HG03025 (cell line): ENCODE data around the gene TNN.
A peak's percentile ranks its signal among the peaks of the same experiment; 100 is the strongest.
"Not testable (repeated sequence)": the region's sequence is repeated elsewhere in the genome, so short reads cannot be mapped to it uniquely, and the experiment has no call there.

Experiments
- ATAC-seq: cut with Tn5 transposase; IDR thresholded peaks from one replicate; pipeline ENCODE4 v1.9.1; 2021; ENCODE audit warnings: mild to moderate bottlenecking, moderate library complexity; ENCODE audit not compliant: unreplicated experiment, low FRiP score

TNN gene, protein sequence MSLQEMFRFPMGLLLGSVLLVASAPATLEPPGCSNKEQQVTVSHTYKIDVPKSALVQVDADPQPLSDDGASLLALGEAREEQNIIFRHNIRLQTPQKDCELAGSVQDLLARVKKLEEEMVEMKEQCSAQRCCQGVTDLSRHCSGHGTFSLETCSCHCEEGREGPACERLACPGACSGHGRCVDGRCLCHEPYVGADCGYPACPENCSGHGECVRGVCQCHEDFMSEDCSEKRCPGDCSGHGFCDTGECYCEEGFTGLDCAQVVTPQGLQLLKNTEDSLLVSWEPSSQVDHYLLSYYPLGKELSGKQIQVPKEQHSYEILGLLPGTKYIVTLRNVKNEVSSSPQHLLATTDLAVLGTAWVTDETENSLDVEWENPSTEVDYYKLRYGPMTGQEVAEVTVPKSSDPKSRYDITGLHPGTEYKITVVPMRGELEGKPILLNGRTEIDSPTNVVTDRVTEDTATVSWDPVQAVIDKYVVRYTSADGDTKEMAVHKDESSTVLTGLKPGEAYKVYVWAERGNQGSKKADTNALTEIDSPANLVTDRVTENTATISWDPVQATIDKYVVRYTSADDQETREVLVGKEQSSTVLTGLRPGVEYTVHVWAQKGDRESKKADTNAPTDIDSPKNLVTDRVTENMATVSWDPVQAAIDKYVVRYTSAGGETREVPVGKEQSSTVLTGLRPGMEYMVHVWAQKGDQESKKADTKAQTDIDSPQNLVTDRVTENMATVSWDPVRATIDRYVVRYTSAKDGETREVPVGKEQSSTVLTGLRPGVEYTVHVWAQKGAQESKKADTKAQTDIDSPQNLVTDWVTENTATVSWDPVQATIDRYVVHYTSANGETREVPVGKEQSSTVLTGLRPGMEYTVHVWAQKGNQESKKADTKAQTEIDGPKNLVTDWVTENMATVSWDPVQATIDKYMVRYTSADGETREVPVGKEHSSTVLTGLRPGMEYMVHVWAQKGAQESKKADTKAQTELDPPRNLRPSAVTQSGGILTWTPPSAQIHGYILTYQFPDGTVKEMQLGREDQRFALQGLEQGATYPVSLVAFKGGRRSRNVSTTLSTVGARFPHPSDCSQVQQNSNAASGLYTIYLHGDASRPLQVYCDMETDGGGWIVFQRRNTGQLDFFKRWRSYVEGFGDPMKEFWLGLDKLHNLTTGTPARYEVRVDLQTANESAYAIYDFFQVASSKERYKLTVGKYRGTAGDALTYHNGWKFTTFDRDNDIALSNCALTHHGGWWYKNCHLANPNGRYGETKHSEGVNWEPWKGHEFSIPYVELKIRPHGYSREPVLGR (N-terminal part only)

DNA sequence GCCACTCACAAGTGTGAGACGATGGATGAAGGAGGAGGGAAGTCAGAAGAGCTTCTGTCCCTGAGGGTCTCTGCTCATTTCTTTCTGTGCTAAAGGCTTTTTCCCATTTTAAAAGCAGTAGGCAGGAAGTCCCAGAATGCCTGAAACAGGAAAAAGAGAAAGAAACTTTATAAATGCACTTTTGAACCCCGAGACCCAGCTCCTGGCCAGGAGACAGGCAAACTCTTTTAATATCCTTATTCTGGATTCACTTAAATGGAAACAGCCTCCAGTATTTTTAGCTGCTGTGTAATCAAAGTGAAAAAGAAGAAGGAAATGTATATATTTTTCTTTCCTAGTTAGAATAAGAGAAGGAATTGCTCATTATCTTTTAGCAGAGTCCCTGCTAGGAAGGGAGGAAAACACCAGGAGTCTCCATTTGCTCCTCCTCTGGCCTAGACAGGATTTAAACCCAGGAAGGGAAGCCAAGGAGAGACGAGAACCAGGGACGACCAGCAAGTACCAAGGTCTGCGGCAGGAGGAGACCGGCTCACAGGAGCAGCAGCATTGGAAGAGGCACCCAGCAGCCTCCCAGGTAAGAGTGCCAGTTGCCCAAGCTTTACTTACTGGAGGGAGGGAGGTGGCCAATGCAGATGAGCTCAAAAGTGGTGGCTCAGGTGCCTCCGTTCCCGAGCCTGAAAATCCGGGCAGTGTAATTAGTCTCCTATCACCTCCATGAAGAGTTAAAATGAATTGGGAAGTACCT is at the start of gene TNN:
TSS of gene TNN (plus strand) at position 472 of the 745 bp plus-strand sequence. CDS start 9,586 bp downstream, outside the sequence.
- no peak for ATAC-seq

GRCh38 chr1:175019524-175019923 is 48.1 kb upstream of the TNN start:
- no peak for ATAC-seq

GRCh38 chr1:175023043-175023921 is 44.4 kb upstream of the TNN start, which contains the start of gene MRPS14:
Gene MRPS14, minus strand, starts transcription at chr1:175023425. Its CDS starts 17 bp downstream, at chr1:175023408.
- ATAC-seq = peak; percentile 92

DNA sequence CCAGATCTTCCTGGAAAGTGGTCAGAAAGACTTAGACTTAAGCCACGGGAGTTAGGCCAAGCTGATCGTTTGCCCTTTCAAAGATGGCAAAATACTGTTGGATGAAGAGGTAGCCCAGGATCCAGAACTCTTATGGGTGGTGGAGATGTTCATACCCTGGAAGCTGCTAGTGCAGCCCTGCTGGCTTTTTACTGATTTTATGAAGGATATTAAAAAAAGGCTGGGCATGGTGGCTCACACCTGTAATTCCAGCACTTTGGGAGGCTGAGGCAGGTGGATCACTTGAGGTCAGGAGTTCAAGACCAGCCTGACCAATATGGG is 43.8 kb upstream of the TNN start:
- not testable (repeated sequence) for ATAC-seq

- ATAC-seq = no peak
Measured at GRCh38 chr1:175024773-175025172, 42.9 kb upstream of the TNN start.

- no peak for ATAC-seq
Measured at GRCh38 chr1:175033953-175034352, 33.7 kb upstream of the TNN start.

DNA sequence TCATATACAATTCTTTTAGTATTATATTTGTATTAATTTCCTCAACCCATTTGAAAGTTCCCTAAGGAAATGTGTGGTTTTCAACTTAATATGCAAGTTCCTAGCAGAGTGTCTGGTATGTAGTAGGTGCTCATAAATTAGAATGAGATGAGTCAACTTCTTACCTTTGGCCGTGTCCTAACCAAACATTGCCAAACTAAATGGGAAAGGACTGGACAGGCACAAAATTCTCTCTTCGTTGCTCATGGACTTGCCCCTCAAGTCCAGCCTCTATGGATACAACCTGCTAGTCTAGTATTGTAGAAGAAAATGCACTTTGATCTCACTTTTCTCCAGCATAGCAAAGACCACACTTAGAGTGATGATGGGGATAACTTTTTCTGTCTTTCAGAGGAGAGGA is 32.9 kb upstream of the TNN start:
- ATAC-seq = no peak

- no peak for ATAC-seq
Measured at GRCh38 chr1:175035865-175036264, 31.8 kb upstream of the TNN start.

DNA sequence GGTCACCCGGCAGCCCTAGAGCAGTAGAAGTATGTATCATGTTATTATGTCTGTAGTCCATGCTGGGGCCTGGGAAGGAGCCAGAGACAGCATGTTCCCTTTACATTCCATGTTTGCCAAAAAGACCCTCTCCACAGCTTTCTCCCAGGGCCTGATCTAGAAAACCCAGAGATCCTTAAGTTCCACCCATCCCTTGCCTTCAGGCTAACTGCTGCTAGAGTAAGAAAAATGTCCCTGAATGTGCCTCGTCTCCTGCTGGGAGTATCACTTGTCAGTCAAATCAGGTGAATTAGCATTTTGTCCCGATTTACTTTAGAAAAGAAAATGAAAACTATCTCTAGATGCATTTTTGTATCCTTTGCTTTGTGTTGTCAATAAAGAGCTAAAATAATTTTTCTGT is 31.2 kb upstream of the TNN start:
- no peak for ATAC-seq

DNA sequence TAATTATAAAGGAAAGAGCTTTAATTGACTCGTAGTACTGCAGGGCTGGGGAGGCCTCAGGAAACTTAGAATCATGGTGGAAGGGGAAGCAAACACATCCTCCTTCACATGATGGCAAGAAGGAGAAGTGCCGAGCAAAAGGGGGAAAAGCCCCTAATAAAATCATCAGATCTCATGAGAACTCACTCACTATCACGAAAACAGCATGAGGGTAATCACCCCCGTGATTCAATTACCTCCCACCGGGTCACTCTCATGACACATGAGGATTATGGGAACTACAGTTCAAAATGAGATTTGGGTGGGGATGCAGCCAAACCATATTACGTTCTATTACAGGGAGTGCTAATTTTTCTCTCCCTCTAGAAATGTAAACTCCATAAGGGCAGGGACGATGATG is 30.2 kb upstream of the TNN start:
- ATAC-seq = no peak

- ATAC-seq = no peak
Measured at GRCh38 chr1:175040324-175040879, 27.2 kb upstream of the TNN start.

DNA sequence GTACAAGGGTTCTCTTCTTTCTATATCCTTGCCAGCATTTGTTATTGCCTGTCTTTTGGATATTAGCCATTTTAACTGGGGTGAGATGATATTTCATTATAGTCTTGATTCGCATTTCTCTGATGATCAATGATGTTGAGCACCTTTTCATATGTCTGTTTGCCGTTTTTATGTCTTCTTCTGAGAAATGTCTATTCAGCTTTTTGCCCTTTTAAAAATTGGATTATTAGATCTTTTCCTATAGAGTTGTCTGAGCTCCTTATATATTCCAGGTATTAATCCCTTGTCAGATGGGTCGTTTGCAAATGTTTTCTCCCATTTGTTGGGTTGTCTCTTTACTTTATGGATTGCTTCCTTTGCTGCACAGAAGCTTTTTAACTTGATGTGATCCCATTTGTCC is 25.0 kb upstream of the TNN start:
- ATAC-seq = no peak

GRCh38 chr1:175043824-175044223 is 23.8 kb upstream of the TNN start:
- ATAC-seq = no peak

DNA sequence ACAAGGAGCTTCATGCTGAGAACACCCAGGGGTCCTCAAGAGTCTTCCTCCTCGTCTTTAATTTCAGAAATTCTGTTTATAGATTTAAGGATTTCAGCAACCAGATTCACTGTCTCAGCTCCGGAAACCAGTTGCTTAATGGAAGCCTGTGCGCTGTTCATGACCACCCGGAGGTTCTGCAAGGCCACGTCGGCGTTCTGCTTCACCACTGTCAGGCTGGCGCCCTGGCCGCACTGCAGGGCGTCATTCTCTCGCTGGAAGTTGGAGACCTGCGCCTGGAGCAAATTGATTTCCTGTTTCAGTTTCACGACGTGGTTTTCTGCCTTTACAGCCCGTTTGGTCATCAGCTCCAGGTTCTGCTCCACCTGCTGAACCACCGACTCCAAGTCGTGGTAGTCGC is 23.0 kb upstream of the TNN start:
- not testable (repeated sequence) for ATAC-seq

DNA sequence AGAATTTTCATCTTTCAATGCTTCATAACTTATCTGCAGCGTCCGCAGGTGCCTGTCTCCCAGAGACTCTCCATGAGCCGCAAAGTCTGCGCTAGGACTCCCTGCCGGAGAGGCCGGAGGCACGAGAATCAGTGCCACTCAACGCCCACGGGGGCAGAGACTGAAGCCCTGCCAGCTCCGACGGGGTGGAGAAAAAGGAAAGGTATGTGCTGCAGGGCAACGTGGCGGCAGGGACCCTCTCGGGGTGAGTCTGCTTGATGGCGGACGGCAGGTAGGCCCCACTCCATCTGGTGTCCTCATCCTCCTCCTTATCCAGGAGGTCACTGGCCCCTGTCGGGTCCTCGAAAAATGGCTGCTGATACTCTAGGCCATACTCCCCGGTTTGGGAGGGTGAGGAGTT is 22.5 kb upstream of the TNN start:
- ATAC-seq = no peak

GRCh38 chr1:175045519-175045918 is 22.1 kb upstream of the TNN start:
- no peak for ATAC-seq

DNA sequence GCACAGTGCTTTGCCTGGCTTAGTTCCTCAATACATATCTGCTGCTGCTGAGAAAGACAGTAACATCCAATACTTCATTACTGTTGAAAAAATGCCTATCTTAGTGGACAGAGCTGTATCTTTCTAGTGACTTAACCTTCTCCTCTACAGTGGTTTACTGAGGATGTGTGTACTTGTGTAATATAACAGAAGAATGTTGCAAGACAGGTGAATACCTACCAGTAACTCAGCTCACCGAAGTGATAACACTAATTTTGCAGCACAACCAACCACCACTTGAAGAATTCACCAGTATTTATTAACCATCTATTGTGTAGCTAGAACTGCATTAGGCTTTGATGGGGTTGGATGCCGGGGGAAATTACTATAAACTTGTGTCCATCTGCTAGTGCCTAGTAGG is 16.6 kb upstream of the TNN start:
- no peak for ATAC-seq

- ATAC-seq = no peak
Measured at GRCh38 chr1:175054736-175055135, 12.9 kb upstream of the TNN start.

DNA sequence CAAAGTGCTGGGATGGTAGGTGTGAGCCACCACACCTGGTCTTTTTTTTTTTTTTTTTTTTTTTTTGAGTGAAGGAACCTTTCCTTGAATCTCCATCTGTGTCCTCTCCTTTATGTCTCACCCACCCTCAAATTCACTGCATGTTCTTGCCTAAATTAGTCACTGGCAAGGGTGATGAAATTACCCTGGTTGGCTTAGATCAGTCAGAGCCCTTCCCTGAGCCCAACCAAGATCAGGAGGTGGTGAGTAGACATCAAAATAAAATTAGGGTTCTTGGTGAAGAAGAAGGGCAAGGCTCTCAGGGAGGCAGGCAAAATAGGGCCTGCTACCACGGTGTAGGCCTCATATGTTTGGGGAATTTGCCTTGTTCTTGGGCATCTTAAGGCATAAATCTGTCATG is 5.3 kb upstream of the TNN start:
- no peak for ATAC-seq
